CD14-positive monocyte (primary cell): Measurements from ENCODE around the gene TSPAN3. TPM values are rescaled to one million over a fixed set of nuclear protein-coding genes. Genes with fewer than 3 reads are reported as not detected.
A peak's percentile ranks its signal among the peaks of the same experiment; 100 is the strongest.

Experiments
- DNase-seq, 3 donors: peaks; one replicate each; pipeline ENCODE4 v3.0.0-alpha.2; 2011 to 2022
- H2AFZ ChIP-seq: 2 replicates; pipeline ENCODE4 v1.6.0; 2012; ENCODE audit warnings: mild to moderate bottlenecking, low read depth, low read length, inconsistent platforms; ENCODE audit not compliant: insufficient read depth, poor library complexity, severe bottlenecking
- H3K27ac ChIP-seq, 2 donors: 1 replicate in 1 of 2; 2 replicates in 1 of 2; pipeline ENCODE4 v1.5.1; 2012 to 2013; ENCODE audit warnings: low read length in 2 of 2, control low read depth in 1 of 2, inconsistent platforms in 1 of 2, low read depth in 1 of 2, mild to moderate bottlenecking in 1 of 2
- H3K27me3 ChIP-seq, 2 donors: one replicate each; pipeline versions ENCODE4 v1.6.0 to v1.6.1; 2011 to 2013; ENCODE audit warnings: low read length in 2 of 2; ENCODE audit not compliant: control insufficient read depth in 2 of 2, insufficient read depth in 2 of 2
- H3K36me3 ChIP-seq, 2 donors: replicated peaks in 1 of 2; 1 replicate in 1 of 2; 2 replicates in 1 of 2; pipeline versions ENCODE4 v1.5.1 to v1.6.1; 2012 to 2013; ENCODE audit warnings: low read length in 2 of 2, control low read depth in 1 of 2, inconsistent platforms in 1 of 2, mild to moderate bottlenecking in 1 of 2; ENCODE audit not compliant: insufficient read depth in 2 of 2, control insufficient read depth in 1 of 2
- H3K4me1 ChIP-seq, 2 donors: 1 replicate in 1 of 2; 2 replicates in 1 of 2; pipeline versions ENCODE4 v1.5.1 to v1.6.1; 2012 to 2013; ENCODE audit warnings: low read length in 2 of 2, control low read depth in 1 of 2, inconsistent platforms in 1 of 2, mild to moderate bottlenecking in 1 of 2, moderate library complexity in 1 of 2; ENCODE audit not compliant: insufficient read depth in 2 of 2, control insufficient read depth in 1 of 2
- H3K4me2 ChIP-seq: replicated peaks from 2 replicates; pipeline ENCODE3; 2012; ENCODE audit warnings: low read length, moderate library complexity, mild to moderate bottlenecking; ENCODE audit not compliant: poor library complexity, severe bottlenecking; ENCODE audit errors: extremely low read depth
- H3K4me3 ChIP-seq, 3 experiments: fragments of 200-600 bp in 1 of 3; sonication (generic) in 1 of 3; replicated peaks in 1 of 3; 1 replicate in 2 of 3; 2 replicates in 1 of 3; pipeline ENCODE4 v1.5.1; 2011 to 2013; ENCODE audit warnings: low read length in 3 of 3, mild to moderate bottlenecking in 3 of 3, control low read depth in 2 of 3, low read depth in 2 of 3, inconsistent platforms in 1 of 3, moderate library complexity in 1 of 3
- H3K79me2 ChIP-seq: 2 replicates; pipeline ENCODE4 v1.6.0; 2012; ENCODE audit warnings: mild to moderate bottlenecking, control low read depth, inconsistent platforms, low read length, moderate library complexity; ENCODE audit not compliant: insufficient read depth
- H3K9ac ChIP-seq: 2 replicates; pipeline ENCODE4 v1.6.0; 2017; ENCODE audit warnings: low read length, mild to moderate bottlenecking; ENCODE audit not compliant: insufficient read depth, poor library complexity, severe bottlenecking
- H3K9me3 ChIP-seq, 2 donors: replicated peaks in 1 of 2; 1 replicate in 1 of 2; 2 replicates in 1 of 2; pipeline versions ENCODE4 v1.5.1 to v1.6.1; 2012 to 2013; ENCODE audit warnings: low read length in 2 of 2, control low read depth in 1 of 2; ENCODE audit not compliant: control insufficient read depth in 1 of 2, insufficient read depth in 1 of 2
- H4K20me1 ChIP-seq: 2 replicates; pipeline ENCODE4 v1.6.0; 2012; ENCODE audit warnings: mild to moderate bottlenecking, low read length, control low read depth, moderate library complexity; ENCODE audit not compliant: insufficient read depth
- H3K27ac Mint-ChIP-seq, 7 donors: one replicate each; pipeline ENCODE4 v1.8.0; 2020; ENCODE audit warnings: mild to moderate bottlenecking in 7 of 7, mixed read lengths in 7 of 7, moderate library complexity in 6 of 7, inconsistent platforms in 2 of 7
- H3K27me3 Mint-ChIP-seq, 3 donors: one replicate each; pipeline ENCODE4 v1.8.0; 2021 to 2022; ENCODE audit warnings: low read depth in 3 of 3, mild to moderate bottlenecking in 3 of 3, mixed read lengths in 3 of 3, moderate library complexity in 3 of 3, inconsistent platforms in 1 of 3
- H3K36me3 Mint-ChIP-seq, 2 donors: one replicate each; pipeline ENCODE4 v1.8.0; 2020; ENCODE audit warnings: mixed read lengths in 2 of 2, inconsistent platforms in 1 of 2, mild to moderate bottlenecking in 1 of 2
- H3K4me1 Mint-ChIP-seq: one replicate; pipeline ENCODE4 v1.8.0; 2020; ENCODE audit warnings: mild to moderate bottlenecking, mixed read lengths
- H3K4me3 Mint-ChIP-seq, 2 donors: one replicate each; pipeline ENCODE4 v1.8.0; 2020; ENCODE audit warnings: mild to moderate bottlenecking in 2 of 2, mixed read lengths in 2 of 2, moderate library complexity in 1 of 2
- H3K9me3 Mint-ChIP-seq, 7 donors: one replicate each; pipeline ENCODE4 v1.8.0; 2020 to 2022; ENCODE audit warnings: mixed read lengths in 7 of 7, mild to moderate bottlenecking in 6 of 7, moderate library complexity in 6 of 7, inconsistent platforms in 2 of 7
- CTCF ChIP-seq: fragments of 200-600 bp; IDR thresholded peaks from one replicate; pipeline ENCODE4 v1.8.0; 2022; ENCODE audit warnings: antibody characterized with exemption, mild to moderate bottlenecking
- WGBS: methylation state at CpG from one replicate; pipeline ENCODE4 v1.1.5; 2013; ENCODE audit warnings: missing lambda C conversion rate; ENCODE audit not compliant: insufficient coverage; 5-methylcytosine and 5-hydroxymethylcytosine counted together
- intact Hi-C, 2 donors: fragments of 100-400 bp; cut with micrococcal nuclease; formaldehyde crosslinking; loops; one replicate each; pipeline versions ENCODE4 v1.15.0 to v1.15.1; 2023
- polyA plus RNA-seq, 3 donors: library from polyadenylated mRNA; depleted of rRNA in 1 of 3; unstranded in 2 of 3; stranded (reverse) in 1 of 3; fragments of 300-500 nt in 2 of 3; fragments of >200 nt in 1 of 3; fragmentation: Illumina TruSeq in 2 of 3; gene quantifications; 1 replicate in 2 of 3; 2 replicates in 1 of 3; pipeline ENCODE4 v1.2.3, GENCODE V29; 2012 to 2021

The TSPAN3 gene
- polyA plus RNA-seq, 3 donors = 26.0 to 68.0 (median 53.2) TPM

- Histone ChIP-seq H3K79me2 (peaks cover 31% of the 10 kb centered on the region), H3K4me1 (peaks cover 4 to 26% of the 10 kb centered on the region in 2 donors), H3K9ac (no peak overlapping the region), H4K20me1 (peaks cover 18% of the 10 kb centered on the region), H3K27me3 (no peaks in the 10 kb centered on the region), H3K4me3 (no peak overlapping the region), H3K36me3 (no peaks in the 10 kb centered on the region), H3K27ac (no peak overlapping the region), H3K4me2 (no peak overlapping the region), H3K9me3 (no peaks in the 10 kb centered on the region), H2AFZ (no peak overlapping the region)
- no peaks in the 10 kb centered on the region for H3K36me3 Mint-ChIP-seq
- intact Hi-C loops = loop anchor here (10.0 kb wide), 2 partner anchors 66 to 76 kb away; partner anchors contain the start of gene PSTPIP1 (in 1 of the 2)
- no peak for DNase-seq
- TF ChIP-seq CTCF = no peak
- no peaks in the 10 kb centered on the region for H3K9me3 Mint-ChIP-seq
- H3K4me3 Mint-ChIP-seq = no peak overlapping the region
- peak overlapping the region in 2 of 7 donors; percentile 38 to 73 for H3K27ac Mint-ChIP-seq
- H3K4me1 Mint-ChIP-seq = peaks cover 35% of the 10 kb centered on the region
- no peaks in the 10 kb centered on the region for H3K27me3 Mint-ChIP-seq
Measured at GRCh38 chr15:77060546-77060945, 10.4 kb downstream of the TSPAN3 start.

- Histone ChIP-seq H3K9me3 (no peaks in the 10 kb centered on the region), H3K27me3 (no peaks in the 10 kb centered on the region), H3K79me2 (peaks cover 24% of the 10 kb centered on the region), H3K36me3 (no peaks in the 10 kb centered on the region), H3K4me1 (peaks cover 4 to 26% of the 10 kb centered on the region in 2 donors), H3K9ac (no peak overlapping the region), H3K27ac (no peak overlapping the region), H3K4me3 (no peak overlapping the region), H3K4me2 (no peak overlapping the region), H4K20me1 (peaks cover 18% of the 10 kb centered on the region), H2AFZ (no peak overlapping the region)
- no peak overlapping the region for H3K4me3 Mint-ChIP-seq
- H3K36me3 Mint-ChIP-seq = no peaks in the 10 kb centered on the region
- H3K27ac Mint-ChIP-seq = peak overlapping the region in 3 of 7 donors; percentile 61 to 78 (median 68)
- WGBS = no CpG with 5 or more reads among the region's 2 CpGs
- H3K9me3 Mint-ChIP-seq = no peaks in the 10 kb centered on the region
- H3K4me1 Mint-ChIP-seq = peaks cover 33% of the 10 kb centered on the region
- no peak for TF ChIP-seq CTCF
- intact Hi-C loops = loop anchor here (10.0 kb wide), 2 partner anchors 65 to 75 kb away; partner anchors contain the start of gene PSTPIP1 (in 1 of the 2)
- DNase-seq = peak in 1 of 3 donors; percentile 30
- no peaks in the 10 kb centered on the region for H3K27me3 Mint-ChIP-seq
Measured at GRCh38 chr15:77059786-77060361, 11.0 kb downstream of the TSPAN3 start.
